H9 (cell line): ENCODE measurements around the gene ACP4. TPM values are rescaled to one million over a fixed set of nuclear protein-coding genes. Genes with fewer than 3 reads are reported as not detected.

Experiments
- DNase-seq: peaks from one replicate; pipeline ENCODE4 v3.0.0-alpha.2; 2017
- H2AFZ ChIP-seq: one replicate; pipeline ENCODE4 v1.6.1; 2013; ENCODE audit warnings: mild to moderate bottlenecking, low read length, control low read depth, moderate library complexity
- H2AK5ac ChIP-seq: 2 replicates; pipeline ENCODE4 v1.6.1; 2013; ENCODE audit warnings: low read length, control low read depth, mixed read lengths; ENCODE audit not compliant: insufficient read length
- H2BK120ac ChIP-seq: one replicate; pipeline ENCODE4 v1.6.1; 2013; ENCODE audit warnings: low read depth, mild to moderate bottlenecking, low read length, control low read depth, inconsistent platforms; ENCODE audit not compliant: poor library complexity, severe bottlenecking
- H2BK12ac ChIP-seq: 2 replicates; pipeline ENCODE4 v1.6.1; 2013; ENCODE audit warnings: low read length, control low read depth, mixed read lengths, low read depth; ENCODE audit not compliant: insufficient read length
- H2BK15ac ChIP-seq: 2 replicates; pipeline ENCODE4 v1.6.1; 2013; ENCODE audit warnings: low read depth, low read length, control low read depth
- H2BK20ac ChIP-seq: one replicate; pipeline ENCODE4 v1.6.1; 2013; ENCODE audit warnings: low read depth, mild to moderate bottlenecking, low read length, control low read depth, inconsistent platforms; ENCODE audit not compliant: poor library complexity, severe bottlenecking
- H2BK5ac ChIP-seq: 2 replicates; pipeline ENCODE4 v1.6.1; 2013; ENCODE audit warnings: low read length, control low read depth, mixed read lengths; ENCODE audit not compliant: insufficient read length
- H3K14ac ChIP-seq: 2 replicates; pipeline ENCODE4 v1.6.1; 2013; ENCODE audit warnings: low read length, control low read depth; ENCODE audit not compliant: insufficient read depth
- H3K18ac ChIP-seq: 2 replicates; pipeline ENCODE4 v1.6.1; 2013; ENCODE audit warnings: low read depth, mild to moderate bottlenecking, mixed read lengths, low read length, control low read depth; ENCODE audit not compliant: insufficient read length
- H3K23ac ChIP-seq: 2 replicates; pipeline ENCODE4 v1.6.1; 2013; ENCODE audit warnings: low read length, control low read depth, mixed read lengths, low read depth; ENCODE audit not compliant: insufficient read length
- H3K23me2 ChIP-seq: 2 replicates; pipeline ENCODE4 v1.6.1; 2013; ENCODE audit warnings: low read depth, mild to moderate bottlenecking, mixed read lengths, low read length, control low read depth; ENCODE audit not compliant: insufficient read length, poor library complexity, severe bottlenecking
- H3K27ac ChIP-seq: 2 replicates; pipeline ENCODE4 v1.5.1; 2013; ENCODE audit warnings: low read length, control low read depth, mixed read lengths, low read depth; ENCODE audit not compliant: insufficient read length
- H3K27me3 ChIP-seq: 2 replicates; pipeline ENCODE4 v1.6.1; 2013; ENCODE audit warnings: low read length, control low read depth, inconsistent platforms; ENCODE audit not compliant: insufficient read depth
- H3K4ac ChIP-seq: 2 replicates; pipeline ENCODE4 v1.6.1; 2013; ENCODE audit warnings: low read depth, mild to moderate bottlenecking, control low read depth, inconsistent platforms, low read length, moderate library complexity
- H3K4me1 ChIP-seq: 2 replicates; pipeline ENCODE4 v1.6.1; 2013; ENCODE audit warnings: low read length, control low read depth, inconsistent platforms; ENCODE audit not compliant: insufficient read depth
- H3K4me2 ChIP-seq: 2 replicates; pipeline ENCODE4 v1.6.1; 2013; ENCODE audit warnings: low read length, control low read depth, mixed read lengths; ENCODE audit not compliant: insufficient read length, insufficient read depth
- H3K56ac ChIP-seq: 2 replicates; pipeline ENCODE4 v1.6.1; 2013; ENCODE audit warnings: low read depth, mild to moderate bottlenecking, mixed read lengths, low read length, control low read depth; ENCODE audit not compliant: insufficient read length
- H3K79me1 ChIP-seq: 2 replicates; pipeline ENCODE4 v1.6.1; 2013; ENCODE audit warnings: low read depth, mild to moderate bottlenecking, moderate library complexity, low read length, control low read depth, inconsistent platforms; ENCODE audit not compliant: insufficient read depth, poor library complexity, severe bottlenecking
- H3K79me2 ChIP-seq: 2 replicates; pipeline ENCODE4 v1.6.1; 2013; ENCODE audit warnings: low read length, control low read depth, inconsistent platforms; ENCODE audit not compliant: insufficient read depth
- H3K9ac ChIP-seq: 2 replicates; pipeline ENCODE4 v1.6.1; 2013; ENCODE audit warnings: low read length, control low read depth, mixed read lengths; ENCODE audit not compliant: insufficient read length; ENCODE audit errors: extremely low read depth
- H3K9me3 ChIP-seq: one replicate; pipeline ENCODE4 v1.6.1; 2013; ENCODE audit warnings: low read depth, low read length, inconsistent platforms; ENCODE audit not compliant: control insufficient read depth
- H3T11ph ChIP-seq: one replicate; pipeline ENCODE4 v1.6.1; 2013; ENCODE audit warnings: mild to moderate bottlenecking, low read length, control low read depth, inconsistent platforms
- H4K20me1 ChIP-seq: one replicate; pipeline ENCODE4 v1.6.1; 2013; ENCODE audit not compliant: control insufficient read depth, insufficient read length, insufficient read depth
- H4K5ac ChIP-seq: 2 replicates; pipeline ENCODE4 v1.6.1; 2013; ENCODE audit warnings: low read depth, mild to moderate bottlenecking, mixed read lengths, low read length, control low read depth; ENCODE audit not compliant: insufficient read length
- H4K8ac ChIP-seq: replicated peaks from 2 replicates; pipeline ENCODE4 v1.6.1; 2013; ENCODE audit warnings: low read length, control low read depth, mixed read lengths, low read depth; ENCODE audit not compliant: insufficient read length
- H4K91ac ChIP-seq: 2 replicates; pipeline ENCODE4 v1.6.1; 2013; ENCODE audit warnings: low read depth, mild to moderate bottlenecking, moderate library complexity, mixed read lengths, low read length, control low read depth; ENCODE audit not compliant: insufficient read length
- H3K27ac Mint-ChIP-seq, 3 experiments: 2 replicates in 2 of 3; 3 replicates in 1 of 3; pipeline ENCODE4 v1.8.0; 2020 to 2021; ENCODE audit warnings: mixed read lengths in 3 of 3, mild to moderate bottlenecking in 1 of 3, moderate library complexity in 1 of 3
- H3K27me3 Mint-ChIP-seq: 2 replicates; pipeline ENCODE4 v1.8.0; 2021; ENCODE audit warnings: low read depth, mild to moderate bottlenecking, moderate library complexity, mixed read lengths
- H3K36me3 Mint-ChIP-seq, 3 experiments: 2 replicates in 2 of 3; 3 replicates in 1 of 3; pipeline ENCODE4 v1.8.0; 2020 to 2021; ENCODE audit warnings: low read depth in 3 of 3, mixed read lengths in 3 of 3; ENCODE audit not compliant: insufficient read depth in 1 of 3
- H3K4me1 Mint-ChIP-seq, 2 experiments: 2 replicates each; pipeline ENCODE4 v1.8.0; 2020; ENCODE audit warnings: mixed read lengths in 2 of 2
- H3K4me3 Mint-ChIP-seq, 2 experiments: 2 replicates in 1 of 2; 3 replicates in 1 of 2; pipeline ENCODE4 v1.8.0; 2020 to 2021; ENCODE audit warnings: mild to moderate bottlenecking in 2 of 2, mixed read lengths in 2 of 2, moderate library complexity in 1 of 2
- H3K9me3 Mint-ChIP-seq, 2 experiments: 2 replicates in 1 of 2; 3 replicates in 1 of 2; pipeline ENCODE4 v1.8.0; 2020; ENCODE audit warnings: mild to moderate bottlenecking in 2 of 2, mixed read lengths in 2 of 2, moderate library complexity in 1 of 2
- WGBS: extraction: QIAGEN DNeasy Blood & Tissue Kit; methylation state at CpG from one replicate; pipeline ENCODE4 v1.1.7; 2013; ENCODE audit warnings: missing lambda C conversion rate, low lambda C conversion rate, mixed read lengths; ENCODE audit not compliant: insufficient read length; ENCODE audit errors: extremely low coverage; 5-methylcytosine and 5-hydroxymethylcytosine counted together
- total RNA-seq: library from RNA; stranded (reverse); gene quantifications from 2 replicates; pipeline ENCODE4 v1.2.1, GENCODE V29; 2021
- TF ChIP-seq, protein P1 (sequence below): fragments of 200-600 bp; sonication (generic); conservative IDR thresholded peaks from 3 replicates; pipeline ENCODE4 v1.8.0; 2021; ENCODE audit warnings: antibody characterized with exemption, mild to moderate bottlenecking

The ACP4 gene
- total RNA-seq, 1 experiment from 2014 or later, result not detected

DNA sequence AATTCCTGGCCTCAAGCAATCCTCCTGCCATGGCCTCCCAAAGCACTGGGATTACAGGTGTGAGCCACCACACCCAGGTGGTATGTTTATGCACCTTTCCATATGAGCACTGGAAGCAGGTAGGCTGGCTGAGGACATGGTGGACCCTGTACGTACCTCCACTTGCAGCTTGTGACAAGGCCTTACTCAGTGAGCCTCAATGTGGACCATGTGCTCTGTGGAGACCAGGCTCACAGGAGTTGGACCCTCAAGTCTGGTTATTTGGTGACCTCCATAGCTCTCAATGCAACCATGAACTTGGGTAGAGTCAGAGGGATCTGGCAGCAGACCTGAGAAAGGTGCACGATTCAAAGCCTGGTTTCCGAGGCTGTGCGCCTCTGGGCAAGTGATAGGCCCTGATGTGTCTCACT, 5.5 kb downstream of the ACP4 start:
- no peak overlapping the region for H2BK120ac ChIP-seq
- H3K9ac ChIP-seq, result no peak overlapping the region
- no peak overlapping the region for H3K4me2 ChIP-seq
- H3K18ac ChIP-seq, result no peak overlapping the region
- no peak overlapping the region for H3K4ac ChIP-seq
- no peak overlapping the region for H2AFZ ChIP-seq
- no peak for DNase-seq
- H2BK20ac ChIP-seq, result no peak overlapping the region
- H3K56ac ChIP-seq, result no peak overlapping the region
- TF ChIP-seq, protein P1, sequence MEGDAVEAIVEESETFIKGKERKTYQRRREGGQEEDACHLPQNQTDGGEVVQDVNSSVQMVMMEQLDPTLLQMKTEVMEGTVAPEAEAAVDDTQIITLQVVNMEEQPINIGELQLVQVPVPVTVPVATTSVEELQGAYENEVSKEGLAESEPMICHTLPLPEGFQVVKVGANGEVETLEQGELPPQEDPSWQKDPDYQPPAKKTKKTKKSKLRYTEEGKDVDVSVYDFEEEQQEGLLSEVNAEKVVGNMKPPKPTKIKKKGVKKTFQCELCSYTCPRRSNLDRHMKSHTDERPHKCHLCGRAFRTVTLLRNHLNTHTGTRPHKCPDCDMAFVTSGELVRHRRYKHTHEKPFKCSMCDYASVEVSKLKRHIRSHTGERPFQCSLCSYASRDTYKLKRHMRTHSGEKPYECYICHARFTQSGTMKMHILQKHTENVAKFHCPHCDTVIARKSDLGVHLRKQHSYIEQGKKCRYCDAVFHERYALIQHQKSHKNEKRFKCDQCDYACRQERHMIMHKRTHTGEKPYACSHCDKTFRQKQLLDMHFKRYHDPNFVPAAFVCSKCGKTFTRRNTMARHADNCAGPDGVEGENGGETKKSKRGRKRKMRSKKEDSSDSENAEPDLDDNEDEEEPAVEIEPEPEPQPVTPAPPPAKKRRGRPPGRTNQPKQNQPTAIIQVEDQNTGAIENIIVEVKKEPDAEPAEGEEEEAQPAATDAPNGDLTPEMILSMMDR, result no peak
- no peak overlapping the region for H3K23ac ChIP-seq
- H3K9me3 ChIP-seq, result no peaks in the 10 kb centered on the region
- peaks cover 6% of the 10 kb centered on the region; the same call in 1 of the 2 replicates for H3K27me3 Mint-ChIP-seq
- H2BK15ac ChIP-seq, result no peak overlapping the region
- no peak overlapping the region for H3K4me3 Mint-ChIP-seq
- H4K20me1 ChIP-seq, result peaks cover 4% of the 10 kb centered on the region
- H3K79me2 ChIP-seq, result no peaks in the 10 kb centered on the region
- H4K8ac ChIP-seq, result no peak overlapping the region
- peak overlapping the region; percentile 19 for H3K27ac ChIP-seq
- H3T11ph ChIP-seq, result no peak overlapping the region
- no peak overlapping the region; the same call in 1 of the 2 replicates for H3K14ac ChIP-seq
- peaks cover 18 to 53% (median 36%) of the 10 kb centered on the region in 3 experiments; a peak in 6 of 7 replicates for H3K36me3 Mint-ChIP-seq
- H3K4me1 ChIP-seq, result no peaks in the 10 kb centered on the region
- peaks cover 9 to 15% of the 10 kb centered on the region in 2 experiments for H3K4me1 Mint-ChIP-seq
- H3K27me3 ChIP-seq, result no peaks in the 10 kb centered on the region
- H3K79me1 ChIP-seq, result peaks cover 2% of the 10 kb centered on the region
- no CpG with 5 or more reads among the region's 4 CpGs for WGBS
- no peaks in the 10 kb centered on the region for H3K23me2 ChIP-seq
- H3K27ac Mint-ChIP-seq, result peak overlapping the region; percentile 75 to 95 (median 76); a peak in 5 of 7 replicates
- no peaks in the 10 kb centered on the region for H3K9me3 Mint-ChIP-seq
- H2AK5ac ChIP-seq, result no peak overlapping the region
- H4K91ac ChIP-seq, result no peak overlapping the region
- no peak overlapping the region for H2BK12ac ChIP-seq
- peak overlapping the region; percentile 17 for H4K5ac ChIP-seq
- no peak overlapping the region for H2BK5ac ChIP-seq
